ENCODE data around the gene MCM7. TPM values are rescaled to one million over a fixed set of nuclear protein-coding genes. Genes with fewer than 3 reads are reported as not detected.

Gene MCM7
- total RNA-seq, 4 donors from 2014 or later: 20.1 to 66.1 (median 46.7) TPM

- TF ChIP-seq CTCF (IDR thresholded peaks at IDR 0.05; ENCODE audit: low read depth): no peak
Measured at GRCh38 chr7:100119970-100120732, 19.0 kb upstream of the MCM7 start.

- no peak for TF ChIP-seq CTCF (IDR thresholded peaks at IDR 0.05; ENCODE audit: low read depth)
Measured at GRCh38 chr7:100119072-100119969, 18.1 kb upstream of the MCM7 start, which contains the start of the genes CNPY4 and TAF6. Gene CNPY4, plus strand, starts transcription at chr7:100119634. Its CDS starts 111 bp downstream, at chr7:100119745. Gene TAF6, minus strand, starts transcription at chr7:100119358. Its CDS starts 5,149 bp downstream, at chr7:100114209.

- TF ChIP-seq CTCF (IDR thresholded peaks at IDR 0.05; ENCODE audit: low read depth): no peak
Measured at GRCh38 chr7:100118388-100119071, 17.3 kb upstream of the MCM7 start.

GRCh38 chr7:100115026-100115425, 13.8 kb upstream of the MCM7 start:
- no peak for TF ChIP-seq CTCF (IDR thresholded peaks at IDR 0.05; ENCODE audit: low read depth)

- TF ChIP-seq CTCF (IDR thresholded peaks at IDR 0.05; ENCODE audit: low read depth): no peak
Measured at GRCh38 chr7:100111914-100112313, 10.7 kb upstream of the MCM7 start.

GRCh38 chr7:100111156-100111555, 10.0 kb upstream of the MCM7 start:
- no peak for TF ChIP-seq CTCF (IDR thresholded peaks at IDR 0.05; ENCODE audit: low read depth)

All from subcutaneous adipose tissue (tissue), 4 donors.